Measurements from ENCODE around the gene HBA1. TPM values are rescaled to one million over a fixed set of nuclear protein-coding genes. Genes with fewer than 3 reads are reported as not detected.
A peak's percentile ranks its signal among the peaks of the same experiment; 100 is the strongest.
"Not testable (repeated sequence)": the region's sequence is repeated elsewhere in the genome, so short reads cannot be mapped to it uniquely, and the experiment has no call there.

The HBA1 gene
- total RNA-seq, 3 donors from 2014 or later (not counting 1 experiment from before 2014, with no cell fraction given) = 16.9 TPM; not detected in 2

GRCh38 chr16:175011-175949 is 1.2 kb upstream of the HBA1 start:
- Mint-ChIP-seq H3K27ac (no peak overlapping the region), H3K4me1 (peaks cover 0 to 10% of the 10 kb centered on the region in 2 donors), H3K27me3 (ENCODE audit: low read depth in 2 of 2) (peaks cover 29 to 40% of the 10 kb centered on the region in 2 donors), H3K36me3 (no peaks in the 10 kb centered on the region), H3K9me3 (no peaks in the 10 kb centered on the region), H3K4me3 (peak overlapping the region; percentile 31)
- no peak overlapping the region for H3K4me3 ChIP-seq (ENCODE audit: low read length)
- DNase-seq = peak in 1 of 2 donors; percentile 24
- H3K36me3 ChIP-seq (ENCODE audit: control insufficient read depth, insufficient read depth, low read length) = no peaks in the 10 kb centered on the region
- TF ChIP-seq, protein P1, sequence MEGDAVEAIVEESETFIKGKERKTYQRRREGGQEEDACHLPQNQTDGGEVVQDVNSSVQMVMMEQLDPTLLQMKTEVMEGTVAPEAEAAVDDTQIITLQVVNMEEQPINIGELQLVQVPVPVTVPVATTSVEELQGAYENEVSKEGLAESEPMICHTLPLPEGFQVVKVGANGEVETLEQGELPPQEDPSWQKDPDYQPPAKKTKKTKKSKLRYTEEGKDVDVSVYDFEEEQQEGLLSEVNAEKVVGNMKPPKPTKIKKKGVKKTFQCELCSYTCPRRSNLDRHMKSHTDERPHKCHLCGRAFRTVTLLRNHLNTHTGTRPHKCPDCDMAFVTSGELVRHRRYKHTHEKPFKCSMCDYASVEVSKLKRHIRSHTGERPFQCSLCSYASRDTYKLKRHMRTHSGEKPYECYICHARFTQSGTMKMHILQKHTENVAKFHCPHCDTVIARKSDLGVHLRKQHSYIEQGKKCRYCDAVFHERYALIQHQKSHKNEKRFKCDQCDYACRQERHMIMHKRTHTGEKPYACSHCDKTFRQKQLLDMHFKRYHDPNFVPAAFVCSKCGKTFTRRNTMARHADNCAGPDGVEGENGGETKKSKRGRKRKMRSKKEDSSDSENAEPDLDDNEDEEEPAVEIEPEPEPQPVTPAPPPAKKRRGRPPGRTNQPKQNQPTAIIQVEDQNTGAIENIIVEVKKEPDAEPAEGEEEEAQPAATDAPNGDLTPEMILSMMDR (IDR thresholded peaks at IDR 0.05) = no peak
- H3K4me1 ChIP-seq (ENCODE audit: control insufficient read depth, insufficient read depth, low read length) = peaks cover 10% of the 10 kb centered on the region
- ATAC-seq = no peak
- no peak overlapping the region for H3K27ac ChIP-seq (ENCODE audit: low read length)
- no peaks in the 10 kb centered on the region for H3K9me3 ChIP-seq (ENCODE audit: control insufficient read depth, insufficient read depth, low read length)
- WGBS (ENCODE audit: insufficient coverage) = 11% methylated on average over 4 of the region's 8 CpGs
- peaks cover 32% of the 10 kb centered on the region for H3K27me3 ChIP-seq (ENCODE audit: control insufficient read depth, insufficient read depth, low read length)
- intact Hi-C loops (cut with micrococcal nuclease) = no loop called here

GRCh38 chr16:176006-176405 is 474 bp upstream of the HBA1 start:
- H3K27me3 Mint-ChIP-seq (ENCODE audit: low read depth in 2 of 2) = peaks cover 23 to 35% of the 10 kb centered on the region in 2 donors
- H3K36me3 ChIP-seq (ENCODE audit: control insufficient read depth, insufficient read depth, low read length); intact Hi-C loops (cut with micrococcal nuclease); H3K27ac ChIP-seq (ENCODE audit: low read length); H3K36me3 Mint-ChIP-seq; H3K4me3 Mint-ChIP-seq; H3K4me1 Mint-ChIP-seq; H3K27ac Mint-ChIP-seq; ATAC-seq; H3K9me3 Mint-ChIP-seq; H3K4me3 ChIP-seq (ENCODE audit: low read length); H3K9me3 ChIP-seq (ENCODE audit: control insufficient read depth, insufficient read depth, low read length); DNase-seq: not testable (repeated sequence)
- 4% methylated on average over 12 of the region's 39 CpGs for WGBS (ENCODE audit: insufficient coverage)
- Histone ChIP-seq H3K4me1 (ENCODE audit: control insufficient read depth, insufficient read depth, low read length) (peaks cover 17% of the 10 kb centered on the region), H3K27me3 (ENCODE audit: control insufficient read depth, insufficient read depth, low read length) (peaks cover 32% of the 10 kb centered on the region)

- Mint-ChIP-seq H3K4me3 (peak overlapping the region; percentile 21), H3K36me3 (no peaks in the 10 kb centered on the region), H3K27me3 (ENCODE audit: low read depth in 2 of 2) (peaks cover 22 to 31% of the 10 kb centered on the region in 2 donors), H3K9me3 (no peaks in the 10 kb centered on the region), H3K27ac (no peak overlapping the region), H3K4me1 (peaks cover 0 to 10% of the 10 kb centered on the region in 2 donors)
- DNase-seq = no peak
- no peak for ATAC-seq
- H3K36me3 ChIP-seq (ENCODE audit: control insufficient read depth, insufficient read depth, low read length) = no peaks in the 10 kb centered on the region
- peaks cover 32% of the 10 kb centered on the region for H3K27me3 ChIP-seq (ENCODE audit: control insufficient read depth, insufficient read depth, low read length)
- H3K9me3 ChIP-seq (ENCODE audit: control insufficient read depth, insufficient read depth, low read length) = no peaks in the 10 kb centered on the region
- intact Hi-C loops (cut with micrococcal nuclease) = no loop called here
- H3K27ac ChIP-seq (ENCODE audit: low read length) = no peak overlapping the region
- WGBS (ENCODE audit: insufficient coverage) = 17% methylated on average over 11 of the region's 13 CpGs
- TF ChIP-seq, protein P1 (IDR thresholded peaks at IDR 0.05) = no peak
- H3K4me3 ChIP-seq (ENCODE audit: low read length) = no peak overlapping the region
- H3K4me1 ChIP-seq (ENCODE audit: control insufficient read depth, insufficient read depth, low read length) = peaks cover 25% of the 10 kb centered on the region
These were observed 928 bp downstream of the HBA1 start for GRCh38 chr16:177394-177822.

- H3K4me3 ChIP-seq (ENCODE audit: low read length) = no peak overlapping the region
- peaks cover 22 to 31% of the 10 kb centered on the region in 2 donors for H3K27me3 Mint-ChIP-seq (ENCODE audit: low read depth in 2 of 2)
- H3K4me1 ChIP-seq (ENCODE audit: control insufficient read depth, insufficient read depth, low read length) = peaks cover 25% of the 10 kb centered on the region
- no peaks in the 10 kb centered on the region for H3K36me3 ChIP-seq (ENCODE audit: control insufficient read depth, insufficient read depth, low read length)
- WGBS (ENCODE audit: insufficient coverage) = 68% methylated on average over 11 of the region's 11 CpGs
- ATAC-seq (no peak), DNase-seq (no peak)
- no peaks in the 10 kb centered on the region for H3K9me3 Mint-ChIP-seq
- H3K4me3 Mint-ChIP-seq = peak overlapping the region; percentile 21
- TF ChIP-seq, protein P1 (IDR thresholded peaks at IDR 0.05) = no peak
- no peak overlapping the region for H3K27ac Mint-ChIP-seq
- intact Hi-C loops (cut with micrococcal nuclease) = no loop called here
- no peaks in the 10 kb centered on the region for H3K9me3 ChIP-seq (ENCODE audit: control insufficient read depth, insufficient read depth, low read length)
- H3K4me1 Mint-ChIP-seq = peaks cover 0 to 10% of the 10 kb centered on the region in 2 donors
- peaks cover 32% of the 10 kb centered on the region for H3K27me3 ChIP-seq (ENCODE audit: control insufficient read depth, insufficient read depth, low read length)
- no peak overlapping the region for H3K27ac ChIP-seq (ENCODE audit: low read length)
- H3K36me3 Mint-ChIP-seq = no peaks in the 10 kb centered on the region
These were observed 1.6 kb downstream of the HBA1 start for GRCh38 chr16:177981-178667.
